ENCODE measurements around the gene PRDX4.

Gene PRDX4

DNA sequence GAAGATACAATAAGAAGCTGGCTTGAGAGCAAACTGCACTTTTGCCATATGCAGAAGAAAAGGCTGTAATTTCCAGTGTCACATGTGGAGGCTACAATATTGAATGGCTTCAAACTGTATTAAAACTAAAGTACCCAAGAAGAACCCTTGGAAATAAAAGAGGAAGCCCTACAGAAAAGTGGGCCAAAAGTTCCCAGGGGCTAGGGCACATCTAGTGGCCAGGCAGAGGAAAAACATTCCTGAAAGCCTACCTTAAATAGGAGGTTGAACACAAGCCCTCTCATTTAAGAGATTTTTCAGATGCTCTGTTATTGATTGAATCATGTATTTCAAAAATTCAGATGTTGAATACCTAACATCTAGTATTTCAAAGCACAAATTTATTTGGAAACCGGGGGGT, 40.6 kb upstream of the PRDX4 start:
- no peaks in the 10 kb centered on the region for H3K9me3 ChIP-seq (ENCODE audit: insufficient read depth, low read length, severe bottlenecking)
- TF ChIP-seq, protein P1, sequence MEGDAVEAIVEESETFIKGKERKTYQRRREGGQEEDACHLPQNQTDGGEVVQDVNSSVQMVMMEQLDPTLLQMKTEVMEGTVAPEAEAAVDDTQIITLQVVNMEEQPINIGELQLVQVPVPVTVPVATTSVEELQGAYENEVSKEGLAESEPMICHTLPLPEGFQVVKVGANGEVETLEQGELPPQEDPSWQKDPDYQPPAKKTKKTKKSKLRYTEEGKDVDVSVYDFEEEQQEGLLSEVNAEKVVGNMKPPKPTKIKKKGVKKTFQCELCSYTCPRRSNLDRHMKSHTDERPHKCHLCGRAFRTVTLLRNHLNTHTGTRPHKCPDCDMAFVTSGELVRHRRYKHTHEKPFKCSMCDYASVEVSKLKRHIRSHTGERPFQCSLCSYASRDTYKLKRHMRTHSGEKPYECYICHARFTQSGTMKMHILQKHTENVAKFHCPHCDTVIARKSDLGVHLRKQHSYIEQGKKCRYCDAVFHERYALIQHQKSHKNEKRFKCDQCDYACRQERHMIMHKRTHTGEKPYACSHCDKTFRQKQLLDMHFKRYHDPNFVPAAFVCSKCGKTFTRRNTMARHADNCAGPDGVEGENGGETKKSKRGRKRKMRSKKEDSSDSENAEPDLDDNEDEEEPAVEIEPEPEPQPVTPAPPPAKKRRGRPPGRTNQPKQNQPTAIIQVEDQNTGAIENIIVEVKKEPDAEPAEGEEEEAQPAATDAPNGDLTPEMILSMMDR (IDR thresholded peaks at IDR 0.05; ENCODE audit: borderline replicate concordance, extremely low read depth, low read length, poor library complexity, severe bottlenecking): no peak
- no peak for TF ChIP-seq EZH2 (IDR thresholded peaks at IDR 0.05; ENCODE audit: borderline replicate concordance, low read depth, low read length, severe bottlenecking)
- no peaks in the 10 kb centered on the region for H3K36me3 ChIP-seq (ENCODE audit: insufficient read depth, low read length)
- no peak overlapping the region for H3K4me3 ChIP-seq (ENCODE audit: low read depth in 1 of 2, low read length in 2 of 2)
- no peaks in the 10 kb centered on the region for H3K79me2 ChIP-seq (ENCODE audit: insufficient read depth, low read length)
- ATAC-seq (ENCODE audit: insufficient read depth, low read depth) (no peak), DNase-seq (no peak)
- no peak overlapping the region for H3K4me2 ChIP-seq (ENCODE audit: insufficient read depth, low read length)
- no peak overlapping the region for H2AFZ ChIP-seq (ENCODE audit: low read depth, low read length)
- H3K27me3 ChIP-seq (ENCODE audit: insufficient read depth, low read length, poor library complexity): no peaks in the 10 kb centered on the region
- no peaks in the 10 kb centered on the region for H4K20me1 ChIP-seq (ENCODE audit: insufficient read depth, low read length)
- H3K27ac ChIP-seq (ENCODE audit: low read length): no peak overlapping the region
- no peaks in the 10 kb centered on the region for H3K4me1 ChIP-seq (ENCODE audit: insufficient read depth, low read length)
- no peak overlapping the region for H3K9ac ChIP-seq (ENCODE audit: low read depth, low read length)

DNA sequence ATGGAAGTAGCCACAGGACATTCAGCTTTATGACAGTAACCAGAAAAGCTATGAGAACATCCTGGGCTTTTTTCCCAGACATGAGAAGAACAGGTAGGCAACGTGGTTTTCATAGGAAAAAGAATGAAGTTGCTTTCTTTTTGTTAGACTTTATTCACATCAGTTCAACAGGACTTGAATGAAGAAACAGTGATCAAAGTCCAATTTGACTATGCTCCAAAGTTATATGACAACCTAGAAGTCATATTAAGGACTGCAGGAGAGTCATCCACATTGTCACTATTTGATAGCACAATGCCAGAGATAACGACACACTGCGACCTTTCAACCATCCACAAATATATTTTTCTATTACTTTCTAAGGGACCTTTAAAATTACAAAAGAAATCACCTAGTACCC, 39.2 kb upstream of the PRDX4 start:
- no peaks in the 10 kb centered on the region for H3K79me2 ChIP-seq (ENCODE audit: insufficient read depth, low read length)
- no peak for ATAC-seq (ENCODE audit: insufficient read depth, low read depth)

DNA sequence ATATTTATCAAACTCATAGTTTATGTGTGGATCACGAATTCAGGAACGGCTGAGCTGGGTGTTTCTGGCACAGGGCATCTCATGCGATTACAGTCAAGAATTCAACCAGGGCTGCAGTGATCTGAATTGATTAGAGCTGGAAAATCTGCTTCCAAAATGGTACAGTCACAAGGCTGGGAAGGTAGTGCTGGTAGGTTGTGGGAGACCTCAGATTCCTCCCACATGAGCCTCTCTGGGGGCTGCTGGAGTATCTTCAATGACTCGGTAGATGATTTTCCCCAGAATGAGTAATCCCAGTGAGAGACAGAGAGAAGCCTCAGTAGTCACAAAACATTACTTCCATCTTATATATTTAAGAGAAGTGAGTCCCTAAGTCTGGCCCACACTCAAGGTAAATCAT, 36.2 kb upstream of the PRDX4 start:
- no peak overlapping the region for H2AFZ ChIP-seq (ENCODE audit: low read depth, low read length)
- no peak overlapping the region for H3K4me2 ChIP-seq (ENCODE audit: insufficient read depth, low read length)
- no peak overlapping the region for H3K27ac ChIP-seq (ENCODE audit: low read length)
- no peak for TF ChIP-seq EZH2 (IDR thresholded peaks at IDR 0.05; ENCODE audit: borderline replicate concordance, low read depth, low read length, severe bottlenecking)
- TF ChIP-seq, protein P1 (IDR thresholded peaks at IDR 0.05; ENCODE audit: borderline replicate concordance, extremely low read depth, low read length, poor library complexity, severe bottlenecking): no peak
- H3K79me2 ChIP-seq (ENCODE audit: insufficient read depth, low read length): no peaks in the 10 kb centered on the region
- no peaks in the 10 kb centered on the region for H3K36me3 ChIP-seq (ENCODE audit: insufficient read depth, low read length)
- no peaks in the 10 kb centered on the region for H3K27me3 ChIP-seq (ENCODE audit: insufficient read depth, low read length, poor library complexity)
- ATAC-seq (ENCODE audit: insufficient read depth, low read depth) (no peak), DNase-seq (no peak)
- no peak overlapping the region for H3K9ac ChIP-seq (ENCODE audit: low read depth, low read length)
- H3K4me3 ChIP-seq (ENCODE audit: low read depth in 1 of 2, low read length in 2 of 2): no peak overlapping the region
- no peaks in the 10 kb centered on the region for H3K4me1 ChIP-seq (ENCODE audit: insufficient read depth, low read length)
- no peaks in the 10 kb centered on the region for H3K9me3 ChIP-seq (ENCODE audit: insufficient read depth, low read length, severe bottlenecking)
- no peaks in the 10 kb centered on the region for H4K20me1 ChIP-seq (ENCODE audit: insufficient read depth, low read length)

More for the DNA sequence above, 39.2 kb upstream of the PRDX4 start:
- no peaks in the 10 kb centered on the region for H3K36me3 ChIP-seq (ENCODE audit: insufficient read depth, low read length)
- H3K4me3 ChIP-seq (ENCODE audit: low read depth in 1 of 2, low read length in 2 of 2): no peak overlapping the region
- H2AFZ ChIP-seq (ENCODE audit: low read depth, low read length): no peak overlapping the region
- TF ChIP-seq, protein P1 (IDR thresholded peaks at IDR 0.05; ENCODE audit: borderline replicate concordance, extremely low read depth, low read length, poor library complexity, severe bottlenecking): no peak
- TF ChIP-seq EZH2 (IDR thresholded peaks at IDR 0.05; ENCODE audit: borderline replicate concordance, low read depth, low read length, severe bottlenecking): no peak
- no peaks in the 10 kb centered on the region for H3K9me3 ChIP-seq (ENCODE audit: insufficient read depth, low read length, severe bottlenecking)
- no peaks in the 10 kb centered on the region for H4K20me1 ChIP-seq (ENCODE audit: insufficient read depth, low read length)
- no peaks in the 10 kb centered on the region for H3K27me3 ChIP-seq (ENCODE audit: insufficient read depth, low read length, poor library complexity)
- no peak for DNase-seq
- no peak overlapping the region for H3K9ac ChIP-seq (ENCODE audit: low read depth, low read length)
- no peaks in the 10 kb centered on the region for H3K4me1 ChIP-seq (ENCODE audit: insufficient read depth, low read length)
- no peak overlapping the region for H3K27ac ChIP-seq (ENCODE audit: low read length)
- H3K4me2 ChIP-seq (ENCODE audit: insufficient read depth, low read length): no peak overlapping the region
